GM23338 (cell line): ENCODE data around the gene CD80. TPM values are rescaled to one million over a fixed set of nuclear protein-coding genes. Genes with fewer than 3 reads are reported as not detected.

Experiments used
- ATAC-seq: fragments of 200-7000 bp; cut with Tn5 transposase; 3 replicates; pipeline ENCODE4 v1.9.1; 2020
- DNase-seq: peaks from one replicate; pipeline ENCODE4 v3.0.0-alpha.2; 2015; ENCODE audit warnings: low spot score
- H2AFZ ChIP-seq: fragments of 200-600 bp; sonication (generic); 2 replicates; pipeline ENCODE4 v1.8.0; 2016; ENCODE audit warnings: antibody characterized with exemption, mild to moderate bottlenecking, moderate library complexity
- H3F3A ChIP-seq: fragments of 200-600 bp; sonication (generic); replicated peaks from 2 replicates; pipeline ENCODE4 v1.8.0; 2017; ENCODE audit warnings: antibody characterized with exemption, mixed run types, low read depth
- H3K27ac ChIP-seq: fragments of 200-600 bp; sonication (generic); 2 replicates; pipeline ENCODE4 v1.6.1; 2016; ENCODE audit warnings: low read depth
- H3K27me3 ChIP-seq: fragments of 200-600 bp; sonication (generic); 2 replicates; pipeline ENCODE4 v1.8.0; 2016; ENCODE audit warnings: mild to moderate bottlenecking, mixed run types, moderate library complexity; ENCODE audit not compliant: insufficient read depth
- H3K36me3 ChIP-seq: fragments of 200-600 bp; sonication (generic); 2 replicates; pipeline ENCODE4 v1.8.0; 2016; ENCODE audit warnings: mild to moderate bottlenecking; ENCODE audit not compliant: insufficient read depth
- H3K4me1 ChIP-seq: fragments of 200-600 bp; sonication (generic); 2 replicates; pipeline ENCODE4 v1.8.0; 2016; ENCODE audit warnings: mild to moderate bottlenecking, moderate library complexity; ENCODE audit not compliant: insufficient read depth
- H3K4me2 ChIP-seq: fragments of 200-600 bp; sonication (generic); 2 replicates; pipeline ENCODE4 v1.7.1; 2017; ENCODE audit warnings: mixed run types
- H3K4me3 ChIP-seq: fragments of 200-600 bp; sonication (generic); 2 replicates; pipeline ENCODE4 v1.6.1; 2016; ENCODE audit warnings: mixed run types
- H3K79me2 ChIP-seq: fragments of 200-600 bp; sonication (generic); replicated peaks from 2 replicates; pipeline ENCODE4 v1.8.0; 2017; ENCODE audit warnings: mild to moderate bottlenecking; ENCODE audit not compliant: insufficient read depth
- H3K9me2 ChIP-seq: fragments of 200-600 bp; sonication (generic); 2 replicates; pipeline ENCODE4 v1.8.0; 2017; ENCODE audit not compliant: insufficient read depth
- H4K20me1 ChIP-seq: fragments of 200-600 bp; sonication (generic); replicated peaks from 2 replicates; pipeline ENCODE4 v1.8.0; 2017; ENCODE audit warnings: mild to moderate bottlenecking; ENCODE audit not compliant: insufficient read depth
- H3K27ac Mint-ChIP-seq: 2 replicates; pipeline ENCODE4 v1.8.0; 2020; ENCODE audit warnings: inconsistent platforms, mild to moderate bottlenecking, moderate library complexity, mixed read lengths
- H3K27me3 Mint-ChIP-seq: 3 replicates; pipeline ENCODE4 v1.8.0; 2022; ENCODE audit warnings: low read depth, mild to moderate bottlenecking, moderate library complexity, mixed read lengths, inconsistent platforms; ENCODE audit not compliant: insufficient read depth, poor library complexity
- H3K36me3 Mint-ChIP-seq: 3 replicates; pipeline ENCODE4 v1.8.0; 2021; ENCODE audit warnings: low read depth, mild to moderate bottlenecking, inconsistent platforms, moderate library complexity, mixed read lengths
- H3K4me1 Mint-ChIP-seq: 3 replicates; pipeline ENCODE4 v1.8.0; 2020; ENCODE audit warnings: mild to moderate bottlenecking, inconsistent platforms, mixed read lengths
- H3K4me3 Mint-ChIP-seq: 3 replicates; pipeline ENCODE4 v1.8.0; 2021; ENCODE audit warnings: moderate library complexity, mild to moderate bottlenecking, inconsistent platforms, mixed read lengths
- H3K9me3 Mint-ChIP-seq: 3 replicates; pipeline ENCODE4 v1.8.0; 2020; ENCODE audit warnings: moderate library complexity, mild to moderate bottlenecking, inconsistent platforms, mixed read lengths
- CTCF ChIP-seq, 2 experiments: fragments of 200-600 bp in 1 of 2; sonication (generic) in 1 of 2; conservative IDR thresholded peaks; 2 replicates each; pipeline versions ENCODE4 v1.5.1 to v1.6.1; 2016 to 2017; ENCODE audit warnings: antibody characterized with exemption in 2 of 2, low read depth in 2 of 2, mild to moderate bottlenecking in 2 of 2, moderate library complexity in 1 of 2
- ETS1 ChIP-seq: IDR thresholded peaks from 2 replicates; pipeline ENCODE4 v1.6.1; 2016; ENCODE audit warnings: antibody characterized with exemption
- EZH2 ChIP-seq: fragments of 200-600 bp; sonication (generic); IDR thresholded peaks from one replicate; pipeline ENCODE4 v1.8.0; 2017; ENCODE audit warnings: antibody characterized with exemption, mild to moderate bottlenecking, low read depth; ENCODE audit not compliant: unreplicated experiment
- EZH2phosphoT487 ChIP-seq: fragments of 200-600 bp; sonication (generic); IDR thresholded peaks from one replicate; pipeline ENCODE4 v1.8.1; 2018; ENCODE audit warnings: antibody characterized with exemption; ENCODE audit not compliant: unreplicated experiment
- NANOG ChIP-seq: IDR thresholded peaks from 2 replicates; pipeline ENCODE4 v1.6.1; 2016; ENCODE audit warnings: antibody characterized with exemption, borderline replicate concordance
- ZNF114 ChIP-seq: fragments of 250-450 bp; sonication (Bioruptor Pico); IDR thresholded peaks from 2 replicates; pipeline ENCODE4 v1.5.0; 2020; ENCODE audit warnings: mild to moderate bottlenecking, moderate library complexity
- ZNF331 ChIP-seq: fragments of 250-450 bp; sonication (Bioruptor Pico); IDR thresholded peaks from 2 replicates; pipeline ENCODE4 v1.5.0; 2020; ENCODE audit warnings: low read depth, mild to moderate bottlenecking, moderate library complexity
- ZNF462 ChIP-seq: fragments of 250-450 bp; sonication (Bioruptor Pico); IDR thresholded peaks from 2 replicates; pipeline ENCODE4 v1.5.0; 2020; ENCODE audit warnings: mild to moderate bottlenecking, moderate library complexity
- polyA plus RNA-seq: library from polyadenylated mRNA; unstranded; fragments of >200 nt; fragmentation: Nextera tagmentation; extraction: Ambion mirVana; gene quantifications from 2 replicates; pipeline ENCODE4 v1.2.1, GENCODE V29; 2016
- total RNA-seq: library from RNA; depleted of rRNA; stranded (reverse); fragments of >200 nt; shearing (Covaris generic); gene quantifications from 2 replicates; pipeline ENCODE4 v1.2.3, GENCODE V29; 2014

Gene CD80
- total and polyA plus RNA-seq, 2 experiments from 2014 or later, result not detected

GRCh38 chr3:119589102-119589773, 29.8 kb upstream of the CD80 start:
- Mint-ChIP-seq H3K4me3 (no peak overlapping the region), H3K27ac (no peak overlapping the region), H3K4me1 (peaks cover 16% of the 10 kb centered on the region), H3K9me3 (peaks cover 2% of the 10 kb centered on the region; the same call in 2 of the 3 replicates), H3K27me3 (peaks cover 6% of the 10 kb centered on the region), H3K36me3 (0 out of 3 replicates have a peak, but pooled peaks cover 2% of the 10 kb centered on the region)
- Histone ChIP-seq H3K36me3 (no peaks in the 10 kb centered on the region), H3K79me2 (no peaks in the 10 kb centered on the region), H3K4me2 (peak overlapping the region; percentile 28), H3K4me3 (no peak overlapping the region), H3K4me1 (peaks cover 11% of the 10 kb centered on the region), H3K27ac (no peak overlapping the region), H2AFZ (peak overlapping the region; percentile 79; the same call in 1 of the 2 replicates), H3K9me2 (no peaks in the 10 kb centered on the region), H4K20me1 (no peaks in the 10 kb centered on the region), H3F3A (no peaks in the 10 kb centered on the region), H3K27me3 (no peaks in the 10 kb centered on the region)
- TF ChIP-seq ZNF331 (CRISPR knock-in tag) (no peak), NANOG (no peak), CTCF (conservative IDR thresholded peaks at IDR 0.05; ENCODE audit: low read depth in 2 of 2) (no peak), ZNF114 (no peak)
- peak; percentile 24 for DNase-seq
- peak; percentile 48; the same call in 2 of the 3 replicates for ATAC-seq

- Histone ChIP-seq H3F3A (no peaks in the 10 kb centered on the region), H3K36me3 (no peaks in the 10 kb centered on the region), H3K4me2 (no peak overlapping the region), H3K9me2 (no peaks in the 10 kb centered on the region), H3K27me3 (no peaks in the 10 kb centered on the region), H2AFZ (no peak overlapping the region), H3K79me2 (no peaks in the 10 kb centered on the region), H3K4me1 (peaks cover 11% of the 10 kb centered on the region), H4K20me1 (no peaks in the 10 kb centered on the region), H3K4me3 (no peak overlapping the region), H3K27ac (no peak overlapping the region)
- Mint-ChIP-seq H3K27me3 (peaks cover 4% of the 10 kb centered on the region), H3K36me3 (0 out of 3 replicates have a peak, but pooled peaks cover 2% of the 10 kb centered on the region), H3K4me1 (peaks cover 16% of the 10 kb centered on the region), H3K9me3 (peaks cover 2% of the 10 kb centered on the region; the same call in 2 of the 3 replicates), H3K27ac (no peak overlapping the region), H3K4me3 (no peak overlapping the region)
- TF ChIP-seq EZH2phosphoT487 (no peak), ETS1 (no peak), EZH2 (no peak), ZNF462 (CRISPR knock-in tag) (no peak)
- DNase-seq (no peak), ATAC-seq (no peak)
These were observed 28.7 kb upstream of the CD80 start for GRCh38 chr3:119588112-119588511.
